Loucy (cell line): Measurements from ENCODE around the gene NHLH2.

Source experiments
- EZH2phosphoT487 ChIP-seq: fragments of 200-600 bp; IDR thresholded peaks from 2 replicates; pipeline ENCODE4 v1.6.1; 2018; ENCODE audit warnings: antibody characterized with exemption, mild to moderate bottlenecking, moderate library complexity, borderline replicate concordance
- TF ChIP-seq, protein P1 (sequence below): fragments of 200-600 bp; sonication (generic); conservative IDR thresholded peaks from 2 replicates; pipeline ENCODE4 v1.5.1; 2014; ENCODE audit warnings: mild to moderate bottlenecking, antibody characterized with exemption, low read length

DNA sequence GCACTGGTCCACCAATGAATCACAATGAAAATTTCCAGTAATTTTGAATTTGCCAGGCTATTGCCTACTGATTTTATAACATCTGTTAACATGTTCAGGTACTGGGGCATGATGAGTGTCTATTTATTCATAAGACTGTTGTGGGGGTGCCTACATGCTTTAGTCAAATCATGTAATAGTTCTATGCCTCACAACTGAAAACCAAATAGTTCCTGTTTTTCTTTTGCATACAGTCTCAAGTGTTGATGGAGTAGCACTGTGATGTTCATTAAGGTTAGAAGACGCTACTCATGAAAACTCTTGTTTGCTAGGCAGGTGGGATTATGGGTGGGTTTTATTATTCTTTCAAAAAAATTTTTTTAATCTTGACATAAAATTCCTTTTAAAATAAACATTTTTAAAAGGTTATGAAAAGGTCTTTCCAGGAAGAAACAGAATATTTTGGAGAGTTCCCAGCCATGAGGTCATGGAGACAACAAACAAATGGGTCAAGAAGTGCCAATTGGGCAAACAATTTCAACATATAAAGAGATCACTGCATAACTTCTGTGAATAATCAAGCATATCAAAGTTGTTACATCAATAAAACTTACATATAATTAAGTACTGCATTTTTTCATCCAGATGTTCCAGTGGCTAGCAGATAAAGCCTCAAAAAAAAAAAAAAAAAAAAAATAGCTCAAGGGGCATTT is 40.2 kb upstream of the NHLH2 start:
- TF ChIP-seq, protein P1, sequence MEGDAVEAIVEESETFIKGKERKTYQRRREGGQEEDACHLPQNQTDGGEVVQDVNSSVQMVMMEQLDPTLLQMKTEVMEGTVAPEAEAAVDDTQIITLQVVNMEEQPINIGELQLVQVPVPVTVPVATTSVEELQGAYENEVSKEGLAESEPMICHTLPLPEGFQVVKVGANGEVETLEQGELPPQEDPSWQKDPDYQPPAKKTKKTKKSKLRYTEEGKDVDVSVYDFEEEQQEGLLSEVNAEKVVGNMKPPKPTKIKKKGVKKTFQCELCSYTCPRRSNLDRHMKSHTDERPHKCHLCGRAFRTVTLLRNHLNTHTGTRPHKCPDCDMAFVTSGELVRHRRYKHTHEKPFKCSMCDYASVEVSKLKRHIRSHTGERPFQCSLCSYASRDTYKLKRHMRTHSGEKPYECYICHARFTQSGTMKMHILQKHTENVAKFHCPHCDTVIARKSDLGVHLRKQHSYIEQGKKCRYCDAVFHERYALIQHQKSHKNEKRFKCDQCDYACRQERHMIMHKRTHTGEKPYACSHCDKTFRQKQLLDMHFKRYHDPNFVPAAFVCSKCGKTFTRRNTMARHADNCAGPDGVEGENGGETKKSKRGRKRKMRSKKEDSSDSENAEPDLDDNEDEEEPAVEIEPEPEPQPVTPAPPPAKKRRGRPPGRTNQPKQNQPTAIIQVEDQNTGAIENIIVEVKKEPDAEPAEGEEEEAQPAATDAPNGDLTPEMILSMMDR: no peak
- no peak for TF ChIP-seq EZH2phosphoT487
